Fibroblast of the aortic adventitia (primary cell): ENCODE results near the gene P3R3URF. TPM values are rescaled to one million over a fixed set of nuclear protein-coding genes. Genes with fewer than 3 reads are reported as not detected.

Experiments used
- DNase-seq: peaks from one replicate; pipeline ENCODE4 v3.0.0-alpha.2; 2010; ENCODE audit warnings: low read depth
- H3K4me3 ChIP-seq: 2 replicates; pipeline ENCODE4 v1.5.1; 2011; ENCODE audit warnings: low read depth, mild to moderate bottlenecking, control low read depth, low read length, moderate library complexity
- total RNA-seq: library from RNA; depleted of rRNA; stranded (reverse); fragments of >200 nt; gene quantifications from 2 replicates; pipeline ENCODE4 v1.2.3, GENCODE V29; 2012; ENCODE audit warnings: low replicate concordance
- TF ChIP-seq, protein P1 (sequence below): IDR thresholded peaks from 2 replicates; pipeline ENCODE4 v1.5.1; 2011; ENCODE audit warnings: mild to moderate bottlenecking, low read length, control low read depth, inconsistent platforms; ENCODE audit not compliant: insufficient read depth

P3R3URF gene
- total RNA-seq, 1 donor: not detected

DNA sequence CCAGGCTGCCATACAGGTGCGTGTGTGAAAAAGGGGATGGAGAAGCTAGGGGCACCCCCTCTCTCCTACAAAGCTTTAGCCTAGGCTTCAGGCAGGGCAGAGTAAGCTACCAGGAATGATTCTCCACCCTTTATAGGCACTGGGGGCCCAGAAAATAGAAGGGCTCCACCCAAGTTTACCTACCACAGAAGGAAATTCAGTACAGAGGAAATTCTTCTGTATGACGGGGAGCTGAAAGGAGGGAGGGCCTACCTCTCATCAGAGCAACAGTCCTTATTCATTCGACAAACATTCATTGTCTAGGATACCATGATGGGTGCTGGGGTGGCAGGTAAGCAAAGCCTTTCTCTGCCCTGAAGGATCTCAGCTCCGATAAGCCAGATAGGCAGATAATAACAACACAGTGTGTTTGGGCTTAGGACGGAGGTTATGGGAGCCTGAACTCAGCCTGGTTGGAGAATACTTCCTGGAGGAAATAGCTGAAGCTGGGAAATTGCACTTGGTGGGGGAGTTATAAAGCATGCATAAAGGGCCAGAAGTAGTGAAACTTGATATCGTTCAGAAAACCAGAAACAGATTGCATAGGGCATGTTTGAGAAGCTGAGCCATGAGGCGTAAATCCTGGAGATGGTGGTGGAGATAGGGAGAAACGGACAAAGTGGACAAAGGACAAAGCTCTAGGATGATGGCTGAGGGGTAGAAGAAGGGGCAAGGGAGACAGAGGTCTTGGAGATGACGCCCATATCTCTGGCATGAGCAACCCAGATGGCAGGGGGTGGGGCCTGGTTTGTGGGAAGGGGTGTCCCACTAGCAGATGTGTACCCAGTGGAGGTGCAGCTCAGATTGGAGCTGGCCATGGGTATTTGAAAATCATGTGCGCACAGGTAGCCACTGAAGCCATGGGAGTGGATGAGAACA, 5.3 kb upstream of the P3R3URF start:
- TF ChIP-seq, protein P1, sequence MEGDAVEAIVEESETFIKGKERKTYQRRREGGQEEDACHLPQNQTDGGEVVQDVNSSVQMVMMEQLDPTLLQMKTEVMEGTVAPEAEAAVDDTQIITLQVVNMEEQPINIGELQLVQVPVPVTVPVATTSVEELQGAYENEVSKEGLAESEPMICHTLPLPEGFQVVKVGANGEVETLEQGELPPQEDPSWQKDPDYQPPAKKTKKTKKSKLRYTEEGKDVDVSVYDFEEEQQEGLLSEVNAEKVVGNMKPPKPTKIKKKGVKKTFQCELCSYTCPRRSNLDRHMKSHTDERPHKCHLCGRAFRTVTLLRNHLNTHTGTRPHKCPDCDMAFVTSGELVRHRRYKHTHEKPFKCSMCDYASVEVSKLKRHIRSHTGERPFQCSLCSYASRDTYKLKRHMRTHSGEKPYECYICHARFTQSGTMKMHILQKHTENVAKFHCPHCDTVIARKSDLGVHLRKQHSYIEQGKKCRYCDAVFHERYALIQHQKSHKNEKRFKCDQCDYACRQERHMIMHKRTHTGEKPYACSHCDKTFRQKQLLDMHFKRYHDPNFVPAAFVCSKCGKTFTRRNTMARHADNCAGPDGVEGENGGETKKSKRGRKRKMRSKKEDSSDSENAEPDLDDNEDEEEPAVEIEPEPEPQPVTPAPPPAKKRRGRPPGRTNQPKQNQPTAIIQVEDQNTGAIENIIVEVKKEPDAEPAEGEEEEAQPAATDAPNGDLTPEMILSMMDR: no peak
- H3K4me3 ChIP-seq: no peak overlapping the region
- peak; percentile 41 for DNase-seq

DNA sequence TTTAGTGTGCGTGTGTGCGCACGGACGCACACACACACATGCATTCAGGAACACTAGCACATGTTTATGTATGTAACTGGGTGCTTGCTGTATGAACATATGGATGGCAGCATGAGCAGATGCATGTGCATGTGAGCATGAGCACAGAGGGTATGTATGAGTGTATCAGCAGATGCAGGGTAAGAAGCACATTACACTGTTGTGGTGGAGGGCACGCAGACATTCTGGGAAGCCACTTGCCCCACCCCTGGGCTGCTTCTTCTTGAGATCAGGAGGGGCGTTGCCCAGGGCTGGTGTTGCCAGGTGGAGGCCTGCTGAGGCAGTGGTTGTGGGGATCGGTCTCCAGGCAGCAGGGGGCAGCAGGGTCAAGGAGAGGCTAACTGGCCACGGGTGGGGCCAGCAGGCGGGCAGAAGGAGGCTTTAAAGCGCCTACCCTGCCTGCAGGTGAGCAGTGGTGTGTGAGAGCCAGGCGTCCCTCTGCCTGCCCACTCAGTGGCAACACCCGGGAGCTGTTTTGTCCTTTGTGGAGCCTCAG, 3.9 kb upstream of the P3R3URF start:
- H3K4me3 ChIP-seq: no peak overlapping the region
- TF ChIP-seq, protein P1: no peak
- no peak for DNase-seq

DNA sequence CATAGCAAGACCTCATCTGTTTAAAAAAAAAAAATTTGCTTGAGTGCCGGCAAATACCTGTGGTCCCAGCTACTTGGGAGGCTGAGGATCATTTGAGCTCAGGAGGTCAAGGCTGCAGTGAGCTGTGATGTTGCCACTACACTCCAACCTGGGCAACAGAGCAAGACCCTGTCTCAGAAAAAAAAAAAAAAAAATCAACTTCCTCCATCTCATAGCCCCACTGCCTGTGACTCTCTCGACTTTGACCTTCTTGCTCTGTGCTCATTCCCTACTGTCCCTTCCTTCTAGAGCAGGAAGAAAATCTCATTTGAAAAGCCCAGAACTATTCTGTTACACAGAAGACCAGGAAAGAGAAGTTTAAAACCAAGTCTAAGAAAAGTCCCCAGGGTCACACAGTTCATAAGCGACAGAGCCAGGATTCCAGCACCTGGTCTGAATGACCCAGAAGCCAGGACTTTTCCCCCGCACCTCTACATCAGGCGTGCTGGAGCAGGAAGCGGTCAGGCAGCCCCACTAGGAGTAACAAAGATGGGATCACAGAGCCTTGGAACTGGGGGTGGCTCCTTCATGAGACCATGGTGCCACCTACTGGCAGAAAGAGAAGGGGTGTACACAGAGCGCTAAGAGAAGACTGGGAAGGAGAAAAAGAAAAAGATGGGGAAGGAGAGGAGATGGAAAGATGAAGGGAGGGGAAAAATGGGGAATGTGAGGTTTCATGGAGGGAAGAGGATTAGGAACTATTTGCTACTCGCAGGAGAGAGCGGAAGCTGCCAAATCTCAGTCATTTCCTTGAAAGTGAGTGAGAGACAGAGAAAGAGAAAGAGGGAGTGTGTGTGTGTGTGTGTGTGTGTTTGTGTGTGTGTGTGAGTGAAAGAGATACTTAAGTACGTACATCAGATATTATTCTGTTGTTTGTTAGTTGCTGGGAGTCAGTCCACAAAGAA, 3.1 kb upstream of the P3R3URF start:
- H3K4me3 ChIP-seq: no peak overlapping the region
- peak; percentile 90 for DNase-seq
- TF ChIP-seq, protein P1: peak; percentile 96

DNA sequence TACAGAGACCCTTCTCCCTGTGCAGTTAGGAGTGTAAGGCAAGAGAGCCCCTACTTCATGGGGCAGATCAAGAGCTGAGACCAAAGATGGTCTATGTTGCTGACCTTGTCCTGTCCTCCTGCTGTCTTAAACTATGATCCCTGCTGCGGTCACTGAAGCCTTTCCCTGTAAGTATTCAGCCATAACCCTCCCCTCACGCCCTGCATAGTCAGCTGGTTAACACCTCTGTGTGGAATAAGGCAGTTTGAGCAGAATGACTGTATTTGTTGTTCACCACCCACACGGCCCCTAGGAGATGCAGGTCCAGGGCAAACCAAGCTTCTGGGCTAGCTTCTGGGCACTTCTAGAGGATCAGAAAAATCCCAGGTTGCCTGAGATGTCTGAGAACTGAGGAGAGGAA, 1.0 kb downstream of the P3R3URF start:
- no peak for DNase-seq
- TF ChIP-seq, protein P1: no peak
- no peak overlapping the region for H3K4me3 ChIP-seq

DNA sequence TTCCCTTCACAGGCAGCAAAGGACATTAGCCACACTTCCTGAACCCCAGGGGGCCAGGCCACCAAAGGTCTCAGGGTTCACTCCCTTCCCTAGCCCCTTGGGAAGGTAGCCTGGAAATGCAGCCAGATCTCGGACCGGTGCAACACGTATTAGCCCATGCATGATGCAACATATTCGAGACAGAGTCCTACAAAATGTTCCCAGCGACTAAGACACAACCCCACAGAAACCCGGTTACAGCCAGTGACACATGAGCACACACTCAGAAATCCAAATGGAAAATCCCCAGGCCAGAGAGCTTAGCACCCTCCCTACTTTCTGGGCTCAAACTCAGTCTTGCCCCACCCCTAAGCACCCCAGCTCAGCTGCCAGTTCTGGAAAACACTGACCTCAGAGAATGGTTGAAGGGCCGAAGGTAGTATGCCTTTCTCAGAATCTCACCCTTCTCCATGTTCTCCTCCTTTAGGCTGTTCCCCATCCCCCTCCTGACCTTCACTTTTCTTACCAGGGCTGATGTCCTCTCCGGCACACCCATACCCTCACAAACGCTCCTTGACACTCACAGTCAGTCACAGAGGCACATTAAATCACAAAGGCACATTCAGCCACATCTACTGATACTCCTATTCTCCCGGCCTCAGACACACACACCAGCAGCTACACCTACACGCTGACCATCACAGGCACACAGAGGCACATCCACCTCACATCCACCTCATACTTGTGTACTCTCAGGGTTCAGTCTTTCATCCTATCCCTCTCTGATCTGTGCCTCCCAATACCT, 1.6 kb downstream of the P3R3URF start, which contains the start of gene TSPAN1:
TSS of gene TSPAN1 (plus strand) at position 640 of the 784 bp plus-strand sequence. CDS start 6,021 bp downstream, outside the sequence.
- H3K4me3 ChIP-seq: no peak within 1 kb of the TSS
- TF ChIP-seq, protein P1: no peak
- peak; percentile 64 for DNase-seq
